GM23338 (cell line): ENCODE results near the gene ETFBKMT. TPM values are rescaled to one million over a fixed set of nuclear protein-coding genes. Genes with fewer than 3 reads are reported as not detected.

Experiments used
- ATAC-seq: fragments of 200-7000 bp; cut with Tn5 transposase; 3 replicates; pipeline ENCODE4 v1.9.1; 2020
- DNase-seq: peaks from one replicate; pipeline ENCODE4 v3.0.0-alpha.2; 2015; ENCODE audit warnings: low spot score
- H2AFZ ChIP-seq: fragments of 200-600 bp; sonication (generic); 2 replicates; pipeline ENCODE4 v1.8.0; 2016; ENCODE audit warnings: antibody characterized with exemption, mild to moderate bottlenecking, moderate library complexity
- H3F3A ChIP-seq: fragments of 200-600 bp; sonication (generic); replicated peaks from 2 replicates; pipeline ENCODE4 v1.8.0; 2017; ENCODE audit warnings: antibody characterized with exemption, mixed run types, low read depth
- H3K27ac ChIP-seq: fragments of 200-600 bp; sonication (generic); 2 replicates; pipeline ENCODE4 v1.6.1; 2016; ENCODE audit warnings: low read depth
- H3K27me3 ChIP-seq: fragments of 200-600 bp; sonication (generic); 2 replicates; pipeline ENCODE4 v1.8.0; 2016; ENCODE audit warnings: mild to moderate bottlenecking, mixed run types, moderate library complexity; ENCODE audit not compliant: insufficient read depth
- H3K36me3 ChIP-seq: fragments of 200-600 bp; sonication (generic); 2 replicates; pipeline ENCODE4 v1.8.0; 2016; ENCODE audit warnings: mild to moderate bottlenecking; ENCODE audit not compliant: insufficient read depth
- H3K4me1 ChIP-seq: fragments of 200-600 bp; sonication (generic); 2 replicates; pipeline ENCODE4 v1.8.0; 2016; ENCODE audit warnings: mild to moderate bottlenecking, moderate library complexity; ENCODE audit not compliant: insufficient read depth
- H3K4me2 ChIP-seq: fragments of 200-600 bp; sonication (generic); 2 replicates; pipeline ENCODE4 v1.7.1; 2017; ENCODE audit warnings: mixed run types
- H3K4me3 ChIP-seq: fragments of 200-600 bp; sonication (generic); 2 replicates; pipeline ENCODE4 v1.6.1; 2016; ENCODE audit warnings: mixed run types
- H3K79me2 ChIP-seq: fragments of 200-600 bp; sonication (generic); replicated peaks from 2 replicates; pipeline ENCODE4 v1.8.0; 2017; ENCODE audit warnings: mild to moderate bottlenecking; ENCODE audit not compliant: insufficient read depth
- H3K9me2 ChIP-seq: fragments of 200-600 bp; sonication (generic); 2 replicates; pipeline ENCODE4 v1.8.0; 2017; ENCODE audit not compliant: insufficient read depth
- H4K20me1 ChIP-seq: fragments of 200-600 bp; sonication (generic); replicated peaks from 2 replicates; pipeline ENCODE4 v1.8.0; 2017; ENCODE audit warnings: mild to moderate bottlenecking; ENCODE audit not compliant: insufficient read depth
- H3K27ac Mint-ChIP-seq: 2 replicates; pipeline ENCODE4 v1.8.0; 2020; ENCODE audit warnings: inconsistent platforms, mild to moderate bottlenecking, moderate library complexity, mixed read lengths
- H3K27me3 Mint-ChIP-seq: 3 replicates; pipeline ENCODE4 v1.8.0; 2022; ENCODE audit warnings: low read depth, mild to moderate bottlenecking, moderate library complexity, mixed read lengths, inconsistent platforms; ENCODE audit not compliant: insufficient read depth, poor library complexity
- H3K36me3 Mint-ChIP-seq: 3 replicates; pipeline ENCODE4 v1.8.0; 2021; ENCODE audit warnings: low read depth, mild to moderate bottlenecking, inconsistent platforms, moderate library complexity, mixed read lengths
- H3K4me1 Mint-ChIP-seq: 3 replicates; pipeline ENCODE4 v1.8.0; 2020; ENCODE audit warnings: mild to moderate bottlenecking, inconsistent platforms, mixed read lengths
- H3K4me3 Mint-ChIP-seq: 3 replicates; pipeline ENCODE4 v1.8.0; 2021; ENCODE audit warnings: moderate library complexity, mild to moderate bottlenecking, inconsistent platforms, mixed read lengths
- H3K9me3 Mint-ChIP-seq: 3 replicates; pipeline ENCODE4 v1.8.0; 2020; ENCODE audit warnings: moderate library complexity, mild to moderate bottlenecking, inconsistent platforms, mixed read lengths
- CREB1 ChIP-seq: fragments of 250-450 bp; sonication (Bioruptor Pico); IDR thresholded peaks from 2 replicates; pipeline ENCODE4 v1.5.0; 2020; ENCODE audit warnings: low read depth, mild to moderate bottlenecking, moderate library complexity
- EZH2phosphoT487 ChIP-seq: fragments of 200-600 bp; sonication (generic); IDR thresholded peaks from one replicate; pipeline ENCODE4 v1.8.1; 2018; ENCODE audit warnings: antibody characterized with exemption; ENCODE audit not compliant: unreplicated experiment
- JUNB ChIP-seq: IDR thresholded peaks from one replicate; pipeline ENCODE4 v1.6.1; 2016; ENCODE audit warnings: antibody characterized with exemption; ENCODE audit not compliant: unreplicated experiment
- REST ChIP-seq: IDR thresholded peaks from one replicate; pipeline ENCODE4 v1.6.1; 2018; ENCODE audit warnings: antibody characterized with exemption; ENCODE audit not compliant: unreplicated experiment
- ZNF331 ChIP-seq: fragments of 250-450 bp; sonication (Bioruptor Pico); IDR thresholded peaks from 2 replicates; pipeline ENCODE4 v1.5.0; 2020; ENCODE audit warnings: low read depth, mild to moderate bottlenecking, moderate library complexity
- polyA plus RNA-seq: library from polyadenylated mRNA; unstranded; fragments of >200 nt; fragmentation: Nextera tagmentation; extraction: Ambion mirVana; gene quantifications from 2 replicates; pipeline ENCODE4 v1.2.1, GENCODE V29; 2016
- total RNA-seq: library from RNA; depleted of rRNA; stranded (reverse); fragments of >200 nt; shearing (Covaris generic); gene quantifications from 2 replicates; pipeline ENCODE4 v1.2.3, GENCODE V29; 2014
- TF ChIP-seq, protein P1 (sequence below): fragments of 250-450 bp; sonication (Bioruptor Pico); IDR thresholded peaks from 2 replicates; pipeline ENCODE4 v1.5.0; 2020; ENCODE audit warnings: mild to moderate bottlenecking, moderate library complexity

The ETFBKMT gene
- total and polyA plus RNA-seq, 2 experiments from 2014 or later: 0.79 to 3.2 TPM

- Histone ChIP-seq H3K4me2 (no peak overlapping the region), H2AFZ (peak overlapping the region; percentile 77; the same call in 1 of the 2 replicates), H3K36me3 (no peaks in the 10 kb centered on the region), H3K9me2 (no peaks in the 10 kb centered on the region), H3F3A (peaks cover 3% of the 10 kb centered on the region), H3K4me1 (peaks cover 10% of the 10 kb centered on the region; the same call in 1 of the 2 replicates), H3K4me3 (no peak overlapping the region), H3K27me3 (no peaks in the 10 kb centered on the region), H3K79me2 (no peaks in the 10 kb centered on the region), H4K20me1 (no peaks in the 10 kb centered on the region), H3K27ac (no peak overlapping the region)
- no peak for TF ChIP-seq EZH2phosphoT487
- TF ChIP-seq, protein P1, sequence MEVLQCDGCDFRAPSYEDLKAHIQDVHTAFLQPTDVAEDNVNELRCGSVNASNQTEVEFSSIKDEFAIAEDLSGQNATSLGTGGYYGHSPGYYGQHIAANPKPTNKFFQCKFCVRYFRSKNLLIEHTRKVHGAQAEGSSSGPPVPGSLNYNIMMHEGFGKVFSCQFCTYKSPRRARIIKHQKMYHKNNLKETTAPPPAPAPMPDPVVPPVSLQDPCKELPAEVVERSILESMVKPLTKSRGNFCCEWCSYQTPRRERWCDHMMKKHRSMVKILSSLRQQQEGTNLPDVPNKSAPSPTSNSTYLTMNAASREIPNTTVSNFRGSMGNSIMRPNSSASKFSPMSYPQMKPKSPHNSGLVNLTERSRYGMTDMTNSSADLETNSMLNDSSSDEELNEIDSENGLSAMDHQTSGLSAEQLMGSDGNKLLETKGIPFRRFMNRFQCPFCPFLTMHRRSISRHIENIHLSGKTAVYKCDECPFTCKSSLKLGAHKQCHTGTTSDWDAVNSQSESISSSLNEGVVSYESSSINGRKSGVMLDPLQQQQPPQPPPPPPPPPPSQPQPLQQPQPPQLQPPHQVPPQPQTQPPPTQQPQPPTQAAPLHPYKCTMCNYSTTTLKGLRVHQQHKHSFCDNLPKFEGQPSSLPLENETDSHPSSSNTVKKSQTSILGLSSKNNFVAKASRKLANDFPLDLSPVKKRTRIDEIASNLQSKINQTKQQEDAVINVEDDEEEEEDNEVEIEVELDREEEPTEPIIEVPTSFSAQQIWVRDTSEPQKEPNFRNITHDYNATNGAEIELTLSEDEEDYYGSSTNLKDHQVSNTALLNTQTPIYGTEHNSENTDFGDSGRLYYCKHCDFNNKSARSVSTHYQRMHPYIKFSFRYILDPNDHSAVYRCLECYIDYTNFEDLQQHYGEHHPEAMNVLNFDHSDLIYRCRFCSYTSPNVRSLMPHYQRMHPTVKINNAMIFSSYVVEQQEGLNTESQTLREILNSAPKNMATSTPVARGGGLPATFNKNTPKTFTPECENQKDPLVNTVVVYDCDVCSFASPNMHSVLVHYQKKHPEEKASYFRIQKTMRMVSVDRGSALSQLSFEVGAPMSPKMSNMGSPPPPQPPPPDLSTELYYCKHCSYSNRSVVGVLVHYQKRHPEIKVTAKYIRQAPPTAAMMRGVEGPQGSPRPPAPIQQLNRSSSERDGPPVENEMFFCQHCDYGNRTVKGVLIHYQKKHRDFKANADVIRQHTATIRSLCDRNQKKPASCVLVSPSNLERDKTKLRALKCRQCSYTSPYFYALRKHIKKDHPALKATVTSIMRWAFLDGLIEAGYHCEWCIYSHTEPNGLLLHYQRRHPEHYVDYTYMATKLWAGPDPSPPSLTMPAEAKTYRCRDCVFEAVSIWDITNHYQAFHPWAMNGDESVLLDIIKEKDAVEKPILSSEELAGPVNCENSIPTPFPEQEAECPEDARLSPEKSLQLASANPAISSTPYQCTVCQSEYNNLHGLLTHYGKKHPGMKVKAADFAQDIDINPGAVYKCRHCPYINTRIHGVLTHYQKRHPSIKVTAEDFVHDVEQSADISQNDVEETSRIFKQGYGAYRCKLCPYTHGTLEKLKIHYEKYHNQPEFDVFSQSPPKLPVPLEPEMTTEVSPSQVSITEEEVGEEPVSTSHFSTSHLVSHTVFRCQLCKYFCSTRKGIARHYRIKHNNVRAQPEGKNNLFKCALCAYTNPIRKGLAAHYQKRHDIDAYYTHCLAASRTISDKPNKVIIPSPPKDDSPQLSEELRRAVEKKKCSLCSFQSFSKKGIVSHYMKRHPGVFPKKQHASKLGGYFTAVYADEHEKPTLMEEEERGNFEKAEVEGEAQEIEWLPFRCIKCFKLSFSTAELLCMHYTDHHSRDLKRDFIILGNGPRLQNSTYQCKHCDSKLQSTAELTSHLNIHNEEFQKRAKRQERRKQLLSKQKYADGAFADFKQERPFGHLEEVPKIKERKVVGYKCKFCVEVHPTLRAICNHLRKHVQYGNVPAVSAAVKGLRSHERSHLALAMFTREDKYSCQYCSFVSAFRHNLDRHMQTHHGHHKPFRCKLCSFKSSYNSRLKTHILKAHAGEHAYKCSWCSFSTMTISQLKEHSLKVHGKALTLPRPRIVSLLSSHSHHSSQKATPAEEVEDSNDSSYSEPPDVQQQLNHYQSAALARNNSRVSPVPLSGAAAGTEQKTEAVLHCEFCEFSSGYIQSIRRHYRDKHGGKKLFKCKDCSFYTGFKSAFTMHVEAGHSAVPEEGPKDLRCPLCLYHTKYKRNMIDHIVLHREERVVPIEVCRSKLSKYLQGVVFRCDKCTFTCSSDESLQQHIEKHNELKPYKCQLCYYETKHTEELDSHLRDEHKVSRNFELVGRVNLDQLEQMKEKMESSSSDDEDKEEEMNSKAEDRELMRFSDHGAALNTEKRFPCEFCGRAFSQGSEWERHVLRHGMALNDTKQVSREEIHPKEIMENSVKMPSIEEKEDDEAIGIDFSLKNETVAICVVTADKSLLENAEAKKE (CRISPR knock-in tag): no peak
- no peak for TF ChIP-seq REST
- no peak for TF ChIP-seq ZNF331
- no peak for TF ChIP-seq JUNB
- no peak for TF ChIP-seq CREB1 (CRISPR knock-in tag)
- H3K4me1 Mint-ChIP-seq: peaks cover 7% of the 10 kb centered on the region
- H3K9me3 Mint-ChIP-seq: no peaks in the 10 kb centered on the region
- H3K27me3 Mint-ChIP-seq: peaks cover 8% of the 10 kb centered on the region
- ATAC-seq (no peak), DNase-seq (no peak)
- H3K27ac Mint-ChIP-seq: no peak overlapping the region
- no peaks in the 10 kb centered on the region for H3K36me3 Mint-ChIP-seq
- no peak overlapping the region for H3K4me3 Mint-ChIP-seq
Observed at GRCh38 chr12:31655792-31656191, 3.7 kb upstream of the ETFBKMT start.
